HFF-Myc (cell line): ENCODE measurements around the gene ZNF43.
"Not testable (repeated sequence)": the region's sequence is repeated elsewhere in the genome, so short reads cannot be mapped to it uniquely, and the experiment has no call there.

Source experiments
- DNase-seq: peaks from one replicate; pipeline ENCODE4 v3.0.0-alpha.2; 2011; ENCODE audit warnings: low read depth; ENCODE audit errors: extremely low read depth
- H3K4me3 ChIP-seq: replicated peaks from 2 replicates; pipeline ENCODE4 v1.5.1; 2011; ENCODE audit warnings: low read depth, mild to moderate bottlenecking, control low read depth, low read length
- TF ChIP-seq, protein P1 (sequence below): IDR thresholded peaks from 2 replicates; pipeline ENCODE4 v1.5.1; 2012; ENCODE audit warnings: mild to moderate bottlenecking, low read depth, low read length, control low read depth; ENCODE audit errors: missing control alignments

ZNF43 gene

GRCh38 chr19:21789466-21790085 lies 46.4 kb downstream of the ZNF43 start:
- TF ChIP-seq, protein P1, sequence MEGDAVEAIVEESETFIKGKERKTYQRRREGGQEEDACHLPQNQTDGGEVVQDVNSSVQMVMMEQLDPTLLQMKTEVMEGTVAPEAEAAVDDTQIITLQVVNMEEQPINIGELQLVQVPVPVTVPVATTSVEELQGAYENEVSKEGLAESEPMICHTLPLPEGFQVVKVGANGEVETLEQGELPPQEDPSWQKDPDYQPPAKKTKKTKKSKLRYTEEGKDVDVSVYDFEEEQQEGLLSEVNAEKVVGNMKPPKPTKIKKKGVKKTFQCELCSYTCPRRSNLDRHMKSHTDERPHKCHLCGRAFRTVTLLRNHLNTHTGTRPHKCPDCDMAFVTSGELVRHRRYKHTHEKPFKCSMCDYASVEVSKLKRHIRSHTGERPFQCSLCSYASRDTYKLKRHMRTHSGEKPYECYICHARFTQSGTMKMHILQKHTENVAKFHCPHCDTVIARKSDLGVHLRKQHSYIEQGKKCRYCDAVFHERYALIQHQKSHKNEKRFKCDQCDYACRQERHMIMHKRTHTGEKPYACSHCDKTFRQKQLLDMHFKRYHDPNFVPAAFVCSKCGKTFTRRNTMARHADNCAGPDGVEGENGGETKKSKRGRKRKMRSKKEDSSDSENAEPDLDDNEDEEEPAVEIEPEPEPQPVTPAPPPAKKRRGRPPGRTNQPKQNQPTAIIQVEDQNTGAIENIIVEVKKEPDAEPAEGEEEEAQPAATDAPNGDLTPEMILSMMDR = no peak
- no peak overlapping the region for H3K4me3 ChIP-seq
- DNase-seq = no peak

GRCh38 chr19:21786936-21787335 lies 49.0 kb downstream of the ZNF43 start:
- TF ChIP-seq, protein P1 = no peak
- DNase-seq = no peak
- H3K4me3 ChIP-seq = no peak overlapping the region

DNA sequence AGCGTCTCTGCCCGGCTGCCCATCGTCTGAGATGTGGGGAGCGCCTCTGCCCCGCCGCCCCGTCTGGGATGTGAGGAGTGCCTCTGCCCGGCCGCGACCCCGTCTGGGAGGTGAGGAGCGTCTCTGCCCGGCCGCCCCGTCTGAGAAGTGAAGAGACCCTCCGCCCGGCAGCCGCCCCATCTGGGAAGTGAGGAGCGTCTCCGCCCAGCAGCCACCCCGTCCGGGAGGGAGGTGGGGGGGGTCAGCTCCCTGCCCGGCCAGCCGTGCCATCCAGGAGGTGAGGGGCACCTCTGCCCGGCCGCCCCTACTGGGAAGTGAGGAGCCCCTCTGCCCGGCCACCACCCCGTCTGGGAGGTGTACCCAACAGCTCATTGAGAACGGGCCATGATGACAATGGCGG lies 60.2 kb downstream of the ZNF43 start:
- not testable (repeated sequence) for DNase-seq, H3K4me3 ChIP-seq

- peak within 1 kb of the TSS; percentile 78 for H3K4me3 ChIP-seq
- peak; percentile 82 for DNase-seq
Observed at GRCh38 chr19:21767065-21767800, 68.7 kb downstream of the ZNF43 start, which contains the start of gene ZNF100. Gene ZNF100 (minus strand): TSS chr19:21767579. CDS start chr19:21767429, 150 bp downstream.

GRCh38 chr19:21766705-21767064 lies 69.3 kb downstream of the ZNF43 start:
- DNase-seq = not testable (repeated sequence)
- peak overlapping the region; percentile 78 for H3K4me3 ChIP-seq

More at GRCh38 chr19:21767065-21767800, 68.7 kb downstream of the ZNF43 start, which contains the start of gene ZNF100:
- TF ChIP-seq, protein P1 = no peak

DNA sequence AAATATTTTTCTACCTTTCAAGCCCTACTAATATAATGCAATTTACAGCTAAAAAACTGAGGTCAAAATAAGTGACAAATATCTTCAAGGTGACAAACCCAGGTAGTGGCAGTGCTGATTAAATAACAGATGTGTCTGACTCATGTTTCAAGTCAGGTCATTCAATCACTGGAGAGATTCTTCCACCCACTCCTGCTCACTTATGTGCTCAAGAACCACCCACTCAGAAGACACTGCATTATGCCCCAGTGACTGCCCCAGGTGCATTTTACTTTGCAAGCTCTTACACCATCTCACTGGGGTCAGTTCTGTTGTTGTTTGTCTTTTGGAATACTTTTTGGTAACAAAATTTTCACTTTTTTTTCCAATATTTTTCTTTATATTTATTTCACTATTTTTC lies 70.8 kb downstream of the ZNF43 start:
- no peak for DNase-seq
- TF ChIP-seq, protein P1 = no peak
- H3K4me3 ChIP-seq = no peak overlapping the region

DNA sequence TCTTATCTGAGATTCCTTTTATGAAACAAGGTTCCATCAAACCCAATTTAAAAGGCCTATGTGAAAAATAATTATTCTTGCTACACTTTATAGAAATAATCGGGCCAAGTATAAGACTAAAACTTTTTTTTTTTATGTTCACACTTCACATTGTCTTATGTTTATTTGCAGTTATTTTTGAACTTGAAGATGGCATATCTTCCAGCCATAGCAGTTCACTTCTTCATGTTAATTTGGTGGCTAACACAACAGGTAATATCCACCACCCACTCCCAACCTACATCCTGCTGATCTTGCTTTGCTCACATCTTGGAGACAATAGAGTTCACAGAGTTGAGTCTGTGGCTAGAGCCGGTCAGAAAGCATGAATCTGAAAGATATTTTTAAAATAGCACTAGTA lies 74.4 kb downstream of the ZNF43 start:
- not testable (repeated sequence) for H3K4me3 ChIP-seq, DNase-seq

- TF ChIP-seq, protein P1 = no peak
- DNase-seq = no peak
- no peak overlapping the region for H3K4me3 ChIP-seq
Observed at GRCh38 chr19:21758296-21758695, 77.7 kb downstream of the ZNF43 start.

DNA sequence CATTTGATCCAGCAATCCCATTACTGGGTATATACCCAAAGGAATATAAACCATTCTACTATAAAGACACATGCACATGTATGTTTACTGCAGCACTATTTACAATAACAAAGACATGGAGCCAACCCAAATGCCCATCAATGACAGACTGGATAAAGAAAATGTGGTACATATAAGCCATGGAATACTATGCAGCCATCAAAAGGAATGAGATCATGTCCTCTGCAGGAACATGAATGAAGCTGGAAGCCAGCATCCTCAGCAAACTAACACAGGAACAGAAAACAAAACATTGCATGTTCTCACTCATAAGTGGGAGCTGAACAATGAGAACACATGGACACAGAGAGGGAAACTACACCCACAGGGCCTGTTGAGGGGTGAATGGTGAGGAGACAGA lies 80.4 kb downstream of the ZNF43 start:
- not testable (repeated sequence) for H3K4me3 ChIP-seq, DNase-seq
